H1 (cell line): ENCODE data around the gene CAMK2D. TPM values are rescaled to one million over a fixed set of nuclear protein-coding genes. Genes with fewer than 3 reads are reported as not detected.

ENCODE experiments used
- ATF2 ChIP-seq: IDR thresholded peaks from 2 replicates; pipeline ENCODE4 v1.6.1; 2012; ENCODE audit warnings: low read length, inconsistent platforms
- CHD7 ChIP-seq: fragments of 300-600 bp; sonication (generic); IDR thresholded peaks from 2 replicates; pipeline ENCODE4 v1.7.1; 2012; ENCODE audit warnings: low read length, moderate library complexity, mild to moderate bottlenecking, inconsistent platforms; ENCODE audit not compliant: insufficient replicate concordance
- CTCF ChIP-seq, 3 experiments: IDR thresholded peaks; 1 replicate in 2 of 3; 2 replicates in 1 of 3; pipeline versions ENCODE4 v1.5.1 to v1.6.1; 2011; ENCODE audit warnings: low read length in 3 of 3, mild to moderate bottlenecking in 3 of 3, inconsistent platforms in 2 of 3, low read depth in 1 of 3, moderate library complexity in 1 of 3; ENCODE audit not compliant: insufficient read depth in 1 of 3; ENCODE audit errors: control extremely low read depth in 1 of 3
- EZH2 ChIP-seq: fragments of 200-600 bp; sonication (generic); IDR thresholded peaks from 2 replicates; pipeline ENCODE4 v1.7.1; 2012; ENCODE audit warnings: low read depth, mild to moderate bottlenecking, moderate library complexity, low read length, inconsistent platforms; ENCODE audit not compliant: severe bottlenecking
- KDM5A ChIP-seq: fragments of 200-600 bp; IDR thresholded peaks from 2 replicates; pipeline ENCODE4 v1.7.1; 2012; ENCODE audit warnings: mild to moderate bottlenecking, low read length, inconsistent platforms, mixed read lengths
- MAX ChIP-seq: IDR thresholded peaks from 2 replicates; pipeline ENCODE4 v1.6.1; 2012; ENCODE audit warnings: inconsistent platforms
- TEAD4 ChIP-seq: IDR thresholded peaks from 2 replicates; pipeline ENCODE4 v1.6.1; 2012; ENCODE audit warnings: low read depth, low read length, inconsistent platforms, mixed read lengths
- polyA plus RNA-seq, 7 experiments: library from polyadenylated mRNA; depleted of rRNA in 3 of 7; stranded (reverse) in 5 of 7; unstranded in 2 of 7; fragments of >200 nt in 5 of 7; fragments of 200-250 nt in 2 of 7; gene quantifications; 1 replicate in 5 of 7; 2 replicates in 1 of 7; 4 replicates in 1 of 7; pipeline versions ENCODE4 v1.2.1 to v1.2.3, GENCODE V29; 2011 to 2013; ENCODE audit warnings: missing spikeins in 2 of 7, mixed read lengths in 2 of 7
- total RNA-seq: library from RNA; stranded (reverse); fragmentation: NEBNext Ultra II Directional; extraction: Animal tissue kit (Norgen Biotek cat#: 25700); gene quantifications from 2 replicates; pipeline ENCODE4 v1.2.1, GENCODE V29; 2021

The CAMK2D gene
- total and polyA plus RNA-seq, 2 of the 8 experiments (the other 6 are each of a cell fraction or from before 2014, with no cell fraction given): 3.2 to 7.0 TPM

GRCh38 chr4:113644398-113644797 is 117.1 kb downstream of the CAMK2D start (continued):
- no peak for TF ChIP-seq CHD7
- TF ChIP-seq MAX: no peak
- no peak for TF ChIP-seq KDM5A
- no peak for TF ChIP-seq CTCF (IDR thresholded peaks at IDR 0.05; ENCODE audit: control extremely low read depth in 1 of 3, insufficient read depth in 1 of 3, low read depth in 1 of 3, low read length in 3 of 3)
- TF ChIP-seq TEAD4: no peak
- no peak for TF ChIP-seq EZH2
- TF ChIP-seq ATF2: no peak
